Effector memory CD4-positive, alpha-beta T cell (primary cell): ENCODE data around the gene RGS13.
A peak's percentile ranks its signal among the peaks of the same experiment; 100 is the strongest.

Experiments used
- DNase-seq, 3 donors: peaks; one replicate each; pipeline ENCODE4 v3.0.0-alpha.2; 2020
- H3K27ac ChIP-seq: 2 replicates; pipeline ENCODE4 v1.7.0; 2013; ENCODE audit warnings: mild to moderate bottlenecking, low read length, moderate library complexity; ENCODE audit not compliant: insufficient read depth, poor library complexity, severe bottlenecking
- H3K27me3 ChIP-seq: replicated peaks from 2 replicates; pipeline ENCODE4 v1.7.0; 2013; ENCODE audit warnings: mild to moderate bottlenecking, low read length; ENCODE audit not compliant: insufficient read depth, control insufficient read depth, poor library complexity, severe bottlenecking
- H3K36me3 ChIP-seq: 2 replicates; pipeline ENCODE4 v1.7.0; 2013; ENCODE audit warnings: mild to moderate bottlenecking, low read length, moderate library complexity; ENCODE audit not compliant: control insufficient read depth, insufficient read depth
- H3K4me1 ChIP-seq: 2 replicates; pipeline ENCODE4 v1.7.0; 2013; ENCODE audit warnings: low read length, mild to moderate bottlenecking; ENCODE audit not compliant: control insufficient read depth, insufficient read depth, poor library complexity, severe bottlenecking
- H3K4me3 ChIP-seq: 2 replicates; pipeline ENCODE4 v1.7.0; 2013; ENCODE audit warnings: low read length, low read depth, mild to moderate bottlenecking; ENCODE audit not compliant: insufficient read depth, poor library complexity, severe bottlenecking
- H3K9me3 ChIP-seq: 2 replicates; pipeline ENCODE4 v1.7.0; 2013; ENCODE audit warnings: mild to moderate bottlenecking, low read length, moderate library complexity; ENCODE audit not compliant: control insufficient read depth

The RGS13 gene

GRCh38 chr1:192601567-192601966, 34.4 kb upstream of the RGS13 start:
- DNase-seq = no peak
- Histone ChIP-seq H3K27me3 (no peaks in the 10 kb centered on the region), H3K4me1 (no peaks in the 10 kb centered on the region)

GRCh38 chr1:192602757-192603156, 33.2 kb upstream of the RGS13 start:
- DNase-seq = no peak
- H3K9me3 ChIP-seq = no peaks in the 10 kb centered on the region
- no peaks in the 10 kb centered on the region for H3K27me3 ChIP-seq
- H3K27ac ChIP-seq = no peak overlapping the region
- no peaks in the 10 kb centered on the region for H3K4me1 ChIP-seq
- no peaks in the 10 kb centered on the region for H3K36me3 ChIP-seq
- no peak overlapping the region for H3K4me3 ChIP-seq

More at GRCh38 chr1:192601567-192601966, 34.4 kb upstream of the RGS13 start:
- H3K27ac ChIP-seq = no peak overlapping the region
- H3K9me3 ChIP-seq = no peaks in the 10 kb centered on the region
- no peak overlapping the region for H3K4me3 ChIP-seq
- H3K36me3 ChIP-seq = no peaks in the 10 kb centered on the region

GRCh38 chr1:192603218-192603787, 32.6 kb upstream of the RGS13 start:
- Histone ChIP-seq H3K36me3 (no peaks in the 10 kb centered on the region), H3K9me3 (no peaks in the 10 kb centered on the region), H3K4me3 (no peak overlapping the region), H3K27me3 (no peaks in the 10 kb centered on the region), H3K4me1 (no peaks in the 10 kb centered on the region), H3K27ac (no peak overlapping the region)
- DNase-seq = no peak

GRCh38 chr1:192604979-192605620, 30.8 kb upstream of the RGS13 start:
- Histone ChIP-seq H3K27me3 (no peaks in the 10 kb centered on the region), H3K4me3 (no peak overlapping the region), H3K27ac (no peak overlapping the region), H3K9me3 (no peaks in the 10 kb centered on the region), H3K36me3 (no peaks in the 10 kb centered on the region), H3K4me1 (peaks cover 3% of the 10 kb centered on the region)
- no peak for DNase-seq

GRCh38 chr1:192608671-192609070, 27.3 kb upstream of the RGS13 start:
- Histone ChIP-seq H3K4me1 (peaks cover 3% of the 10 kb centered on the region), H3K4me3 (no peak overlapping the region), H3K27me3 (no peaks in the 10 kb centered on the region), H3K27ac (no peak overlapping the region), H3K9me3 (no peaks in the 10 kb centered on the region), H3K36me3 (no peaks in the 10 kb centered on the region)
- no peak for DNase-seq

GRCh38 chr1:192609110-192610079, 26.6 kb upstream of the RGS13 start:
- DNase-seq = peak; percentile 11 to 40 (median 37)
- H3K27ac ChIP-seq = no peak overlapping the region
- no peaks in the 10 kb centered on the region for H3K9me3 ChIP-seq
- H3K4me3 ChIP-seq = no peak overlapping the region
- no peaks in the 10 kb centered on the region for H3K36me3 ChIP-seq
- no peaks in the 10 kb centered on the region for H3K27me3 ChIP-seq
- peaks cover 3% of the 10 kb centered on the region for H3K4me1 ChIP-seq

GRCh38 chr1:192610112-192610889, 25.6 kb upstream of the RGS13 start:
- no peaks in the 10 kb centered on the region for H3K9me3 ChIP-seq
- DNase-seq = no peak
- H3K27ac ChIP-seq = no peak overlapping the region
- H3K4me3 ChIP-seq = no peak overlapping the region
- H3K27me3 ChIP-seq = no peaks in the 10 kb centered on the region
- H3K4me1 ChIP-seq = peaks cover 3% of the 10 kb centered on the region
- no peaks in the 10 kb centered on the region for H3K36me3 ChIP-seq

- Histone ChIP-seq H3K4me3 (no peak overlapping the region), H3K4me1 (no peaks in the 10 kb centered on the region)
Measured at GRCh38 chr1:192615055-192615454, 20.9 kb upstream of the RGS13 start.

GRCh38 chr1:192620071-192620635, 15.8 kb upstream of the RGS13 start:
- H3K4me1 ChIP-seq = no peaks in the 10 kb centered on the region
- H3K27ac ChIP-seq = no peak overlapping the region
- H3K9me3 ChIP-seq = no peaks in the 10 kb centered on the region

More at GRCh38 chr1:192615055-192615454, 20.9 kb upstream of the RGS13 start:
- no peak for DNase-seq
- Histone ChIP-seq H3K27ac (no peak overlapping the region), H3K27me3 (no peaks in the 10 kb centered on the region), H3K9me3 (no peaks in the 10 kb centered on the region), H3K36me3 (no peaks in the 10 kb centered on the region)

More at GRCh38 chr1:192620071-192620635, 15.8 kb upstream of the RGS13 start:
- DNase-seq = no peak
- Histone ChIP-seq H3K27me3 (no peaks in the 10 kb centered on the region), H3K36me3 (no peaks in the 10 kb centered on the region), H3K4me3 (no peak overlapping the region)
